ENCODE results near the gene SUPT4H1.
"Not testable (repeated sequence)": the region's sequence is repeated elsewhere in the genome, so short reads cannot be mapped to it uniquely, and the experiment has no call there.

Gene SUPT4H1

DNA sequence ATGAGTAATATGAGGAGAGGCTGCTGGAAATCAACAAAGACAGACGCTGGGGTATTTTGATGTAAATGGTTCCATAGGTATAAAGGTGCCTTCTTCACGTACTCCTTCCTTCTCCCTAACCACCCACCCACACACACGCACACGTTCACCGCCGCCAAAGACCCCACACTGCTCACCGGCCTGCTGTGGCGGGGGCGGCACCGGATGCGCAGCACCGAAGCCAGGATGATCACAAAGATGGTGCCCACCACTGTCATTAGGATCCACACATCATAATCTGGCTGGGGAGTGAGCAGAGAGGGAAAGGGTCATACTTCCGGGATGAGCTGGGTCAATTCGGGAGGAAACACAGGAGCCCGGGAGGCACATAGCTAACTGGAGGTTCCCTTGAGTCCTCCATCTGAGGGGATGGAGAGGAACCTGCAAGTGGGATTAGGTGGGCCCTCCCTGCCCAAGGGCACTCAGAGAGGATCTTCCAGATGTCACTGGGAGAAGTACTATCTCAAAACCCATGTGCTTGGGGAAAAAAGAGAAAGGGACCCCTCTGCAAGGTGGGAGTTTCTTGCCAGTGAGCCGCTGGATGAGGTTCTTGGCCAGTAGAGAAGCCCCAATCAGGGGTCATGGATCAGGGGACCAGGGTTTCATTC lies 10.5 kb upstream of the SUPT4H1 start:
- no peak for DNase-seq

DNA sequence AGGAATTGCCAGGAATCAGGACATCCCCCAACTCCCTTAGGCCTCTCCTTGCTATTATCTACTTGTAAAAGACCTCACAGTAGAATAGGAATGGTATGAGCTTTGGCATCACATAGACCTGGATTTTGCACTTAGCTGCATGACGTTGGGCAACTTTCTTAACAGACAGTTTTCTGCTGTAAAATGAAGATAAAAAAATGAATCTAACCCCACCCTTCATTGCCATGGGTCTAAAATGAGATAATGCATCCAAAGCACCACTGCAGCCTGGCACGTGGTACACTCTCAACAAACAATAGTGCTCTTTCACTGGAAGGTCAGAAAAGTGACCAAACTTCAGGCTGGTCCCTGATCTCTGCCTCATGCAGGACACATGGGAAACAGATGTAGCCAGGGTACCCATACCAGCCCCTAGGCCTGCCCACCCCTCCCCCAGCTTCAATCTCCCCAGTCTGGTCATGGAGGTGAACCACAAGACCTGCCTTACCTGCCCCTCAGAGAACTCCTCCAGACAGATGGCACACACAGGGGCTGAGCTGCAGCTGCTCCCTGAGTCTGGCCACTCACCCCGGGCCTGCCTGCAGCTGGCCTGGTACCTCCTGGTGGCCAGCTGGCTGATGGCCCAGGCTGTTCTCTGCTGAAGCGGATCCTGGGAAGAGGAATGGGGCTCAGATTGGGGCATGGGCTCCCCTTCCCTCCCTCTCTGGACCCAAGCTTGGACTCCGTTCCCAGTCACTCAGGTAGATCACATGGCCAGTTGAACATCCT lies 8.5 kb upstream of the SUPT4H1 start:
- no peak for DNase-seq

DNA sequence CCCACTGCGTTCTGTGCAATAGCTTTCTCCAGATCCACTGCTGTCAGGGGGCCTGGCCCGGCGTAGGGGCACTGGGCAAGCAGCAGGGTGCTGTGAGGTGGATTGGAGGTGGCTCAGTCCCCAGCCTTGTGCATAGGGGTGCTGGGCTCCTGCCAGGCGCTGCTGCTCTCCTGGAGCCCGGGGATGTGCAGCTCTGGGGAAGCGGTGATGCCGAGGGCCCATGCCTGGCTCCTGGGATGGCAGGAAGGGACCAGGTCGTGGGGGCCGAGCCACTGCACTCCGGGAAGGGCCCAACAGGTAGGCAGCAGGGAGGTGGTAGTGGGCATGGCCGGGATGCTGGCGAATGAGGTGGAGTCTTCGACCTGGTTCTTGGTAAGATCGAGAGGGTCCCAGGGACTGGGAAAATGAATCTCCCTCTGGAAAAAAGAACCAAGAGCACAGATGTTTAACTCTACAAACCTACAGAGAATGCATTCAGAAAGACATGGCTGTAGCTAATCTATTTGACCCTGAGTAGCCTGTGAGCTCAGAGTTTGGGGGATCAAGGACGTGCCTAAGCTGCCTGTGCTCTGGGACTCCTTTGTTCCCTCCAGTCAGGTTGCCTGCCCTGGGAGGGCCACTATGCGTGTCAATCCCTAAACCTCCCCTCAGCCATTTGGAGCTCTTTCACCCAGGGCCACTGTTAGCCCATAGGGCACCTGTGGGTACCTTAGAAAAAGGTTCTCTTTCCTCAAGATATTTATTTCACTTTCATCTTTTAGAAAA lies 6.6 kb upstream of the SUPT4H1 start:
- no peak for DNase-seq

DNA sequence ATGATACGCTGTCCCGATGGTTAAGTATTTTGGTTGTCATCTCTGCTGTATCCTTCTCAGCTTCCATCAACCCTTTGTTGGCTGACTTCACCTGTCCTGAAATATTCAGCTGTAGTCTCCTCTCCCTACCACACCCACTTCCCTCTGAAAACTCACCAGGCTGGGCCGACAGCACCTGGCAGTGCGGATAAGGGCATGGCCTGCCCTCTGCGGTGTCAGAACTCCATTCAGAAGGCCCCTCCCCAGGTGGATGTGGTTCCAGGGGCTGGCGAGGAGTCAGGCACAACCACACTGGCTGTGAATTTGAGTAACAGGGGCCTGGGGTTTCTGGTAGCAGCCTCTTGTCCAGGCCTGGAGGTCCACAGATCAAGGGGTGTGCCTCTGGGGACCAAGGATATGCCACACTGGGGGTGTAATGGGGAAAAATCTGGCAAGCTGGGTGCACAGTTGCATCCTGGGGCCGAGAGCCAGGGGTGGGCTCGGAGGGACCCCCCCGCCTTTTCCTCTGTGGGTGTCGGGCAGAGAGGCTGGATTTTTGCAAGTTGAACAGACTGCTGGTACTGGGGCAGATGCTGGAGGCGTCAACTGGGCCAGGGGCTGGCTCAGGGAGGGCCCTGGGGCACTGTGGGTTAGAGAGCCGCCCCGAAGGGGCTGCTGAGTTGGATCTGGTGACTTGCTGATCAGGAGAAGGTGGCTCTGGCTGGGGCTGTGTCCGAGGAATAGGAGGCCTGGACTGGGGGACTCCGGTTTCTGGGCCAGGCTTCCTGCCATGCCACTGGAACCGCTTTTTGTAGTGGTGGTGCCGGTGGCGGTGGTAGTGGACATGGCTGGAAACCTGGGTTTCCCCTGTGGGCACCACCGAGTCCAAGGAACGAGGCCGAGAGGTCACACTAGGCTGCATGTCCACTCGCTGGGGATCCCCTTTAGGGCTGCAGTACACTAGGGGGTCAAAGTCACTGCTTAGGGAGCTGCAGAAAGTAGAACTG lies 5.6 kb upstream of the SUPT4H1 start:
- no peak for DNase-seq

DNA sequence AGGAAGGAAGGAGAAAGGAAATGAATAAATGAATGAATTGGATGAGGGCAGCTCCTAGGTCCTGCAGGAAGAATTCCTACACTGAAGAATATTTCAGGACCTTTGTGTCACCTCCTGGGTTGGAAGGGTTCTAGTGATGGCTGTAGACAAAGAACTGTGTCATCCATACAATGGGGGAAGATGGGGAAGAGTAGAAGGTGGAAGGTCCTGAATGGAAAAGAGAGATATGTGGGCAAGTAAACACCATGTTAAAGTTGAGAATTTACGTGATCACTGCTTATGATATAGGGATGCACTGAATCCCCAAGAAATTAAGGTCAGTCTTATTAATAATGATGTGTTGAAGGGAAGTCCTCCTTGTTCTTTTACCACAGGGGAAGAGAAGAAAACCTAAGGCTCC lies 4.2 kb upstream of the SUPT4H1 start:
- DNase-seq, result no peak

DNA sequence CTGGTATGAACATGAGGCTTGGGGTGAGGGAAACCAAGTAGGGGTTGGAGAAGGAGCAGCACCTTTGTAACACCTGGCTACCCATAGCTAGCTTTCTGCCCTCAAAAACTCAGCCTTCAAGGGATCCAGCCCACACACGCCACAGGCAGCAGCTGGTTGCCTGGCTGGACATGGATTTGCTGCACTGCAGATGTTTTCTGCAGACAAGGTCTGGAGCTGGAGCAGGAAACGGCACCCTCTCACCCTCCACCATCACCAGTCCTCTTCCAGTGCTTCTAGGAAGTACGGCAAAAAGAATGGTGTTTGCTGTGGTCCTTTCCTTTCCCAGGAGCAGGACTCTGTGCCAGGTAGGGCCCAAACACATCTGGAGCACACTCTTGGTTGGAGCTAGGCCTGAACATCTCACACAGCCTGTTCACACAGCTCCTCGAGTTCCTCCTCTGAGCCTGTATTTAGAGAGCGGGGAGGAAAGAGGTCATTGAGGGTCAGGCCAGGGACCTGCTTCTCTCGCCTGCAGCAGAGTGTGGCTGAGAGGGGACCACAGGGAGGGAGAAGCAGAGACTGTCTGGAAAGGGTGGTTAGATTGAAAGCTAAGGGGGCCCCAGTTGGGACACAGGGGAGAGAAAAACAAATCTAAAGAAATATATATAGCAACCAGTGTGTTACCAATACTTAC lies 2.7 kb upstream of the SUPT4H1 start:
- DNase-seq, result no peak

DNA sequence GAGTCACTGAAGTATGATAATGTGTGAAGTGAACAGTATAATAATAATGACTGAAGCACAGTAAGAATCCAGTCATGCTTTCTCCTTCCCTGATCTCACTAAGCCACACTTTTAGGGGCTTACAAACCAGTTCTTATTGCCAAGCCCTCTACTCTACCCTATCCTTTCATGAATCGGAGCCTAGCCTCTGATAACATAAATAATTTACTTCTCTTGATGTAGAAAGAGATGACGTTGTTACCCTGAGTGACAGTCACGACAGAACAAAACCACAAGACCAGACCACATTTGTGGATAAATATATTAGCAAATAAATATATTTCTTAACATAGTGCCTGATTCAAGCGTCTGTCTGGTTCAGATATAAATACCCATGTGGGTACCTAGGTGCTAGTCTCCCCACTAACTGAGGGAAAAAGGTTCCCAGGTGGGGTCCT lies 1.4 kb upstream of the SUPT4H1 start:
- no peak for DNase-seq

DNA sequence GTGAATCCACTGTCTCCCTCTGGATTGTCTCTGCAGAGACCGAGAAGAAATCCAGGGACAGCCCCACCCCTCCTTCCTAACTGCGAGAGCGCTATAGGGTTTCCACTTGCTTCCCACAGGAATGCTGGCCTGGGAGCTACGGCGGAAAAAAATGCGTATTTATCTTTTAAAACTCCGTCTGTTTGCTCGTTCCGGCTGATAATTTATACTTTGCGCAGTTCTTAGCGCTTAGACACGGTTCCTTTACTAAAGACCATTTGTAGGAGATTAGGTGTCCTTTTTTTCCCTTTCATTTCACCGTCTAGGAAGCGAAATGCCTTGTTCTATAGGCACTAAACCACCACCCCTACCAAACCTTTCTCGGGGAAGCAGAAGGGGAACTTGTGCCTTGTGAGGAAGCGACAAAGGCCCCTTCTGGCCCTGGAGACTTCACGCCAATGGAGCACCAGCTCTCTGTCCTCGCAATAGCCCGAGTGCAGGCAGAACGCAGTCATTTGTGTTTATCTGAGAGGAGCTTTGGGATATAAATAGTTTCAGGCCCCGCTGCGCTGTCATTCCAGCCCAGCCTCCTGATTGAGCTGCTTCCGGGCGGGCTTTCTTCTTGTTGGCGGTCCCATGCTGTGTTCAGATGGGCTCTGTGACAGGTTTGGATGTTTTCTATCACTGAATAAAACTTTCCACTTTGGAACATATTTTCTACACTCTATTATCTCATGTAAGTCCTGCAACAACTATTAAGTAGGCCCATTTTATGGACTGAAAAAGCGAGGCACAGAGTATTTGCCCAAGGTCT lies 791 bp upstream of the SUPT4H1 start:
- no peak for DNase-seq

DNA sequence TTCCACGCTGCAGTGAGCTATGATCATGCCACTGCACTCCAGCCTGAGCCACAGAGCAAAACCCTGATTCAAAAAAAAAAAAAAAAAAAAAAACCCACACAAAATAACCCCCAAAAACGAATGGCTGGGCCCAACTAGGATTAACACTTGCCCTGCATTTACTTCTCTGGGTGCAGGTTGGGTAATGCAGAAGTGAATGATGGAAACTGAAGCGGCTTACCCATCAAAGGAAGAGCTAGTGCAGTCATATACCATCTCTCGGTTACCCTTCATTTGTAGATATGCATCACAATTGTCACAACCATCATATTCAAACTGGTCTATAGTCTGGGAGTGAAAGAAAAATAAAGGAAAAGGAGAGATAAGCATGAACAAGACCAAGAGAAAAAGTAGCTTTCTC lies 819 bp downstream of the SUPT4H1 start:
- no peak for DNase-seq

DNA sequence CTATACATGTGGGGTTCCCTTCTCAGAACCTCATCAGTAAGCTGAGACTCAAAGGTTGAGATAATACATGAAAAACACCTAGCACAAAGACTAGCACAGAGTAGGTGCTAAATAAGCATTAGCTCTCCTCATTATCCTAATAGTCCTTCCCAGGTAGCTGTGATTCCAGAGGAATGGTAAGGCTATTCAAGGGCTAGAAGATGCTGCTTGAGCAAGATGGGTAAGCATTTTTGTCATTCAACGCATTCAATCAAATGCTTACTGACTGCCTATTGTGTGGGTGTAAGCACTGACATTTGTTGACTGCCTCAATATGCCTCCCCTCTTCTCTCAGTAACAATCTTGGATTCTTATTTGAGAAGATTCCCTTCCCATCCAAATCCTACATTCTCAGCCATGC lies 4.0 kb downstream of the SUPT4H1 start:
- no peak for DNase-seq

DNA sequence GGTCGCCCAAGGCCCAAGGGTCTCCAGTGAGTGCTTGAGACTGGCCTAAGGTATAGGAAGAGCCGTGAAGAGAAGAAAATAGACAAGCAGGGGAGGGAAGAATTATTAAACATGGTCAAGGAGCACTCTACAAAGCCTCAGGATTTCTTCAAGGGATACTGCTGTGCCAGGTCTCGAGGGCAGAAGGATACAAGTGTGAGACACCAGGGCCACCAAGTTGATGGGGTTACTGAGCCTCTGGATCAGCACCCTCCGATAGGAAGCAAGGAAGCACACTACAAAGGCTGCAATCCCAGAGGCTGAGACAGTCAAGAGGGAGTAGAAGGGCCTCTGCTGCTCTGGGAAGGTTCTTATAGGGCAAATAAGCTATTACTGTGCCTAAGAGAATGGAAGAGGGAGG lies 6.5 kb downstream of the SUPT4H1 start:
- DNase-seq, result no peak

DNA sequence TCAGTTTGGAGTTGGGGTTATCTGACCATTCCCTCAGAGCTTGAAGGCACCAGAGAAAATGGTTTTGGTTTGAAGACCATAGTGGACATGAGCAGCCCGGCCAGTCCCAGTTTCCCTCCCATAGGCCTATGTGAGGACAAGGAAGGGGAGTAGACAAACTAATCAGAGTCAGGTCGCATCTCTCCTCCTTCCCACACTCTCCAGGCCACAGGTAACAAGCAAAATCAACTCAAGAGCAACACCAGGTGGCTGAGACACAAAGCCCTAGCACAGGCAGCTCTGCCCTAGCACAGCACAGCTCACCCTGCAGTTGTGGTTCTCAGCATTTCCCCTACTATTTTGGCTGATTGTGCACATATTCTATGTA lies 7.2 kb downstream of the SUPT4H1 start:
- DNase-seq, result peak; percentile 50

DNA sequence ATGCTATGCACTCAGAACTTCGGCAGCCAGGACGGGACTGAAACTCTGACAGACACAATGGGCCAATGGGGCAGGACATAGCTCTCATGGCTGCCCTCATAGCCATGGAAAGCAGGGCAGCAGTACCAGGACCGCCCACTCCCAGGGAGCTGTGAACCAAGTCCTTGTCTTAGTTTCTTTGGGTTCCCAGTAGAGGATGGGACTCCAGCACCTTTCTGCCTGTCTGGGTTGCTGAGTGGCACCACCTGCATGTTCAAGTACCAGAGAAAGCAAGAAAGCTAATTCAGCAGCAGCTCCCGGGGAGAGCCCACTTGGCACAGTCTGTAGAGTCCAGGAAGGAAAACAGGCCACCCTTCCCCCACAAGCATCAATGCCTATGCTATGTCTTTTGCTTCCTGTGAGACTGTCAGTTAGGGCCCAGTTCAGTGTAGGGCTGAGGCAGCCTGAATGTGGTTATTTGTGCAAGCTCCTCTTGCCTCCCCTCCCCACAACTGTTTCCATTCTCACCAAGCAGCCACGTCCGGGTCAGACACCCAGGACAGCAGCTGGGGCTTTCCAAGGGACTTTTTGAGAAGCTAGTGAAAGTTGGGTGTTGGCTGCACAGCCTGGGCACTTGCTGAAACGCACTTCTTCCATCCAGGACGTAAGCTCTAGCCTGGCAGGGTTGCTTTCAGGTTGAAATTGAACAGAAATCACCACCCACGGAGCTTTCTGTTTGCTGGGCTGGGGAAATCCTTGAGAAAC lies 7.8 kb downstream of the SUPT4H1 start:
- peak; percentile 78 for DNase-seq

DNA sequence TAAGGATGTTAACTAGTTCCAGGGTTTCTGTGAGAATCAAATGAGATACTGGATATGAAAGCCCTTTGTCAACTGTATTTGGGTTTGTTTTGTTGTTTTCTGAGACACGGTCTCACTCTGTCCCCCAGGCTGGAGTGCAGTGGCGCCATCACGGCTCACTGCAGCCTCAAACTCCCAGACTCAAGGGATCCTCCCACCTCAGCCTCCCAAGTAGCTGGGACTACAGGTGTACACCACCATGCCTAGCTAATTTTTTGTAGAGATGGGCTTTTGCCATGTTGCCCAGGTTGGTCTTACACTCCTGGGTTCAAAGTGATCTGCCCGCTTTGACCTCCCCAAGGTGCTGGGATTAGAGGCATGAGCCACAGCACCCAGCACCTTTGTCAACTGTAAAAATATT lies 8.9 kb downstream of the SUPT4H1 start:
- DNase-seq, result no peak

DNA sequence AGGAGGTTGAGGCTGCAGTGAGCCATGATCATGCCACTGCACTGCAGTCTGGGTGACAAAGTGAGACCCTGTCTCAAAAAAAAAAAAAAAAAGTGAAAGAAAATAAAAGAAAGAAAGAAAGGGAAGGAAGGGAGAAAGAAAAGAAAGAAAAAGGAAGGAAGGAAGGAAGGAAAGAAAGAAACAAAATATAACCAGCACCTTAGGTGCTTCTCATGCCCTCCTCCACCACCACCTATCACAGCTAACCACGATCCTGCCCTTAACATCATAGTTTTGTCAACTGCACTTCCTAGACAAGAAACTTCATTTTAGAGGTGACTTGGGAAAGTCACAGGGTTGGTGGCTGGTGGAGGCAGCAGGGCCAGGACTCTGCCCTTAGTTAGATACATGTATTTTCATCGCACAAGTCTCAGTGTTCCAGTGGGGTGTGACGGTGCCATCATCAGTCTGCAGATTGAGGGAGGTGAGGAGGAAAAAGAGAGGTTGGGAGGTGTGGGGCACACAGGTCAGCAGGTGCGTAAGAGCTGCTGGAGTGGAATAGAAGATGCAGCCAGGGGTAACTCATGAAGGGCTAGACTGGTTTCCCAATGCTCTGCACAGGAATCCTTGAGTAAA lies 10.0 kb downstream of the SUPT4H1 start:
- no peak for DNase-seq

DNA sequence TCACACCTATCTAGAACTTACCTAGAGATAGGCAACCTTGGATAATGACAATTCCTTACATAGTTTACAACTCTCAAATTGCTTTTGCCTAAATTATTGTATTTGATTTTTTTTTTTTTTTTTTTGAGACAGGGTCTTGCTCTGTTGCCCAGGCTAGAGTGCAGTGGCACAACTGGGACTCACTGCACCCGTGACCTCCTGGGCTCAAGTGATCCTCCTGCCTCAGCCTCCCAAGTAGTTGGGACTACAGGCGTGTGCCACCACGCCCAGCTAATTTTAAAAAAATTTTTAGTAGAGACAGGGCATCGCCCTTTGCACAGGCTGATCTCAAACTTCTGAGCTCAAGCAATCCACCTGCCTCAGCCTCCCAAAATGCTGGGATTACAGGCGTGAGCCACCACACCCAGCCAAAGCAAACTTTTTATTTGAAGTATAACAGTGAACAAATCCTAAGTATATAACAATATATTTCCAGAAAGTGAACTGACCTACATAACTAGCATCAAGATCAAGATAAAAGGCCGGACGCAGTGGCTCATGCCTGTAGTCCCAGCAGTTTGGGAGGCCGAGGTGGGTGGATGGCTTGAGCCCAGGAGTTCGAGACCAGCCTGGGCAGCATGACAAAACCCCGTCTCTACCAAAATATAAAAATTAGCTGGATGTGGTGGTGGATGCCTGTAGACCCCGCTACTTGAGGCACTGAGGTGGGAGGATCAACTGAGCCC lies 10.7 kb downstream of the SUPT4H1 start:
- not testable (repeated sequence) for DNase-seq

DNA sequence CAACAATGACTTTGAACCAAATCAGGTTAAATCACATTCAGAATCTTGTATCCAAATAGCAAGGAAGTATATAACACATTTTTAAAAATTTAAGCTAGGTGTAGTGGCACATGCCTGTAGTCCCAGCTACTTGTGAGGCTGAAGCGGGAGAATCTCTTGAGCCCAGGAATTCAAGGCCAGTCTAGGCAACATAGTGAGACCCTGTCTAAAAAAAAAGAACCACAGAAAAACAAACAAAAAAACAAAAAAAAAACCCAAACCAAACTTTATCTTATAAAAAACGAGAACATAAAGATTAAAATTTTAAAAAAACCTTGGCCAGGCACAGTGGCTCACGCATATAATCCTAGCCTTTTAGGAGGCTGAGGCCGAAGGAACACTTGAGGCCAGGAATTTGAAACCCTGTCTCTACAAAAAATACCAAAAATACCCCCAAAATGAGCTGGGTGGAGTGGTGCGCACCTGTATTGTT lies 11.6 kb downstream of the SUPT4H1 start:
- no peak for DNase-seq

DNA sequence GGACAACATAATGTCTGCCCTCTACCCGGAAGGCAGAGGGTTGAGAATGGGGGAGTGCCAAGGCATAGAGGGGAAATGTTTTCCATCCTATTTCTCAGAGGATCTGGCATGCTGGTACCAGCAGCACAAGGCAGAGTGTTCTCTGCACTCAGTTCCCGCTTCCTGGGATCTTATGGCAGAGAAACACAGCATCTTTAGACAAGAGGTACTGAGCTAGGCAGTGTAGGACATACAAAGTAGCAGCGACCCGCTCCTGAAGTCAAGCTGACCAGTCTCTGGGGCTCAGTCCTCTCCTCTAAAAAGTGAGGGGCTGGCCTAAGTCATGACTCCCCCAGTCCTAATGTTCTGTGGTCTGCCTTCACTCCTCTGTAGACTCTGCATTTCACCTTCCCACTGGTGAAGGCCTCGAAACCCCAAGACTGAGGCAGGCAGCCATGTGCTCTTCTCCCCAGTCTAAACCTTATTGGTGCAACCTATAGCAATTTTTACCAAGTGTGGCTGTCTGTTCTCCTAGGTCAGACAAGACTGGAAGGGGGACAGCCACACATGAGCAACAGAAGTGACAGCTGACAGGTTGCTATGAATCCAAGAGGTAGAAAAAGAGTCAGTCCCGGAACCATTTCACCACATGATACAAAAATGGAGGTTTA lies 12.1 kb downstream of the SUPT4H1 start:
- no peak for DNase-seq
